Thoracic aorta (tissue), 2 donors: ENCODE measurements around the gene POLR3B. TPM values are rescaled to one million over a fixed set of nuclear protein-coding genes. Genes with fewer than 3 reads are reported as not detected.

Experiments used
- ATAC-seq: fragments of 150-250 bp; one replicate; pipeline ENCODE4 v1.8.0; 2017; ENCODE audit warnings: low read depth; ENCODE audit not compliant: insufficient number of reproducible peaks, low FRiP score
- DNase-seq: peaks from one replicate; pipeline ENCODE4 v3.0.0-alpha.2; 2020; ENCODE audit warnings: low spot score
- H3K27ac ChIP-seq, 2 donors: fragments of 200-600 bp; sonication (generic); 1 replicate in 1 of 2; 2 replicates in 1 of 2; pipeline ENCODE4 v1.5.1; 2016; ENCODE audit warnings: mild to moderate bottlenecking in 2 of 2, moderate library complexity in 2 of 2
- H3K27me3 ChIP-seq: fragments of 200-600 bp; sonication (generic); replicated peaks from 2 replicates; pipeline ENCODE4 v1.6.0; 2016; ENCODE audit warnings: mild to moderate bottlenecking; ENCODE audit not compliant: insufficient read depth
- H3K36me3 ChIP-seq: fragments of 200-600 bp; sonication (generic); one replicate; pipeline ENCODE4 v1.5.1; 2016
- H3K4me1 ChIP-seq, 2 donors: fragments of 200-600 bp; sonication (generic); 1 replicate in 1 of 2; 2 replicates in 1 of 2; pipeline versions ENCODE4 v1.5.1 to v1.6.0; 2016; ENCODE audit warnings: low read depth in 2 of 2, mild to moderate bottlenecking in 1 of 2; ENCODE audit not compliant: control insufficient read depth in 1 of 2
- H3K4me3 ChIP-seq: fragments of 200-600 bp; sonication (generic); 2 replicates; pipeline ENCODE4 v1.5.1; 2016; ENCODE audit warnings: mild to moderate bottlenecking
- H3K9me3 ChIP-seq: fragments of 200-600 bp; sonication (generic); 2 replicates; pipeline ENCODE4 v1.5.1; 2016
- CTCF ChIP-seq: fragments of 200-600 bp; sonication (generic); IDR thresholded peaks from one replicate; pipeline ENCODE4 v1.5.1; 2019; ENCODE audit warnings: antibody characterized with exemption
- total RNA-seq, 2 donors: library from RNA; depleted of rRNA; stranded (reverse); fragments of >200 nt; gene quantifications; one replicate each; pipeline versions ENCODE4 v1.1.0 to v1.2.3, GENCODE V29; 2016

The POLR3B gene
- total RNA-seq, 2 donors from 2014 or later: 7.7 to 7.8 TPM

DNA sequence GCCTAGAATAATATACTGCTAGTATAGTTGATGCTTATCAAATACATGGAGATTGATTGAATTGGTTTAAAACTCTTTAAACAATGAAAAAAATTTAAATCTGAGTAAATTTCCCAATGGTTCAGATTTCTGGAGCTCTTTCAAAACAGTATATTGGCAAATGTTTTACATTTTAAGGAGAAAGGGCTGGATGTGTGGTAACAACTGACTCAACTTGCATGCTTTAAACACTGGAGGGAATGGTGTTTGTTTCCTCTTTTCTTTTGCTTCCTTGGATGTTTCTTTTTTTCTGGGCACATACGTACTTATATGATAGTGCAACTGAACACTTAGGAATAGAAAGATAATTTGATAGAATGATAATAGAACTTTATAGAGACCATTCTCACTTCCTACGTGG lies 151.4 kb downstream of the POLR3B start:
- Histone ChIP-seq H3K27ac (no peak overlapping the region), H3K4me1 (no peaks in the 10 kb centered on the region), H3K4me3 (no peak overlapping the region), H3K27me3 (no peaks in the 10 kb centered on the region), H3K9me3 (no peaks in the 10 kb centered on the region), H3K36me3 (peaks cover 2% of the 10 kb centered on the region)
- ATAC-seq (no peak), DNase-seq (no peak)
- no peak for TF ChIP-seq CTCF

DNA sequence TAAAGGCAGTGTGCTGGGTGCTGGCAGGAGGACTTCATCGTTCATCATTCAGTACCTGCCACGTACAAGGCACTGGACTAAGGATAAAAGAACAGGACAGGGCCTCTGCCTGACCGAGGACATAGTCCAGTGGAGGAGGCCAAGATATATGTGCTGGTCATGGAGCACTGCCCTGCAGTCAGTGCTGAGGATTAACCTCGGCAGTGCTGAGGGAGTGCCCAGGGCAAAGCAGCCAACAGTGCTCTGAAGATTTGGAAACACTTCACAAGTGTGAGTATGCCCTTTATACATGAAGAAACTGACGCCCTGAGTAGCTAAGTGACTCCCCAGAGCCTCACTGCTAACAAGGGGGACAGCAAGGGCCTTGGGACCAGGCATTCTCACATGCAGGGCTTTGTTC lies 153.8 kb downstream of the POLR3B start:
- no peak for TF ChIP-seq CTCF
- H3K27me3 ChIP-seq: no peaks in the 10 kb centered on the region
- H3K4me3 ChIP-seq: no peak overlapping the region
- H3K36me3 ChIP-seq: peaks cover 2% of the 10 kb centered on the region
- H3K9me3 ChIP-seq: no peaks in the 10 kb centered on the region
- no peak for DNase-seq
- no peaks in the 10 kb centered on the region for H3K4me1 ChIP-seq
- no peak overlapping the region for H3K27ac ChIP-seq
- ATAC-seq: no peak

GRCh38 chr12:106517314-106517713 lies 159.8 kb downstream of the POLR3B start:
- ATAC-seq (no peak), DNase-seq (no peak)
- no peak for TF ChIP-seq CTCF
- Histone ChIP-seq H3K27me3 (no peaks in the 10 kb centered on the region), H3K36me3 (no peaks in the 10 kb centered on the region), H3K4me1 (no peaks in the 10 kb centered on the region), H3K9me3 (no peaks in the 10 kb centered on the region), H3K4me3 (no peak overlapping the region), H3K27ac (no peak overlapping the region)

GRCh38 chr12:106519607-106520021 lies 162.1 kb downstream of the POLR3B start:
- no peak for TF ChIP-seq CTCF
- ATAC-seq: no peak
- no peaks in the 10 kb centered on the region for H3K36me3 ChIP-seq
- no peaks in the 10 kb centered on the region for H3K27me3 ChIP-seq
- H3K4me1 ChIP-seq: no peaks in the 10 kb centered on the region
- no peak overlapping the region for H3K4me3 ChIP-seq
- no peak overlapping the region for H3K27ac ChIP-seq
- no peak for DNase-seq
- H3K9me3 ChIP-seq: no peaks in the 10 kb centered on the region

DNA sequence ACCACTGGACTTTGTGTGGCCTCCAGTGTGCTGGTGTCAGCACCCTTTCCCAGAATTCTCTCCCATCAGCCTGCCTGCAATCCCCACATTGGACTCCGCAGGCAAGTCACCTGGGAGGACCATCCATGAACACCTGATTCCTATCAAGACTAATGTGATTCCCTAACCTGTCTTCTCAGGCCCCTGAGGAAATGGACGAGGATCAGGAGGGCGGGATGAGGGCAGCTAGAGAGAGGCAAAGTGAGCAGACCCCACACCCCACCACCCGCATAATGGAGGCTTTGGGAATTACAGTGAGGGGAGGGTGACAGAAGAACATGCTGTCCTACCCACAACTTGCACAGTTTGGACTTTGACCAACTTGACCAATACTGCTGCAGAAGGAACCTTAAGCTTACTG lies 164.4 kb downstream of the POLR3B start:
- no peak for ATAC-seq

More for the DNA sequence above, 164.4 kb downstream of the POLR3B start:
- no peaks in the 10 kb centered on the region for H3K27me3 ChIP-seq
- TF ChIP-seq CTCF: no peak
- H3K4me1 ChIP-seq: no peaks in the 10 kb centered on the region
- no peak overlapping the region for H3K27ac ChIP-seq
- no peak for DNase-seq
- H3K9me3 ChIP-seq: no peaks in the 10 kb centered on the region
- H3K36me3 ChIP-seq: no peaks in the 10 kb centered on the region
- no peak overlapping the region for H3K4me3 ChIP-seq
